Femur (tissue), 1 donor: Measurements from ENCODE around the gene CDC37.
"Not testable (repeated sequence)": the region's sequence is repeated elsewhere in the genome, so short reads cannot be mapped to it uniquely, and the experiment has no call there.

Source experiments
- DNase-seq: peaks from one replicate; pipeline ENCODE4 v3.0.0-alpha.2; 2017

The CDC37 gene

GRCh38 chr19:10419646-10420443 lies 16.5 kb upstream of the CDC37 start:
- DNase-seq: no peak

GRCh38 chr19:10419200-10419645 lies 15.9 kb upstream of the CDC37 start:
- no peak for DNase-seq

- no peak for DNase-seq
Observed at GRCh38 chr19:10418485-10419199, 15.3 kb upstream of the CDC37 start.

DNA sequence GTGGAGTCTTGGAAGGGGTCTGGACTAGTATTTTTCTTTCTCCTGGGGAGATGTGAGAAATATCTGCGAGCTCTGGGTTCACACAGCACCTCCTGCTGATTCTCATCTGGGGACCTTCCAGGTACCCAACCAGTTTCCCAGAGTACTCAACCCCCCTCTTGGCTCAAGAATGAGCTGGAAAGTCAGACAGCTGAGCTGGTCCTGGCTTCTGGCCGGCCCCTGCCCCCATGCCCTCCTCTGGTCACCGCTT lies 14.8 kb upstream of the CDC37 start:
- no peak for DNase-seq

DNA sequence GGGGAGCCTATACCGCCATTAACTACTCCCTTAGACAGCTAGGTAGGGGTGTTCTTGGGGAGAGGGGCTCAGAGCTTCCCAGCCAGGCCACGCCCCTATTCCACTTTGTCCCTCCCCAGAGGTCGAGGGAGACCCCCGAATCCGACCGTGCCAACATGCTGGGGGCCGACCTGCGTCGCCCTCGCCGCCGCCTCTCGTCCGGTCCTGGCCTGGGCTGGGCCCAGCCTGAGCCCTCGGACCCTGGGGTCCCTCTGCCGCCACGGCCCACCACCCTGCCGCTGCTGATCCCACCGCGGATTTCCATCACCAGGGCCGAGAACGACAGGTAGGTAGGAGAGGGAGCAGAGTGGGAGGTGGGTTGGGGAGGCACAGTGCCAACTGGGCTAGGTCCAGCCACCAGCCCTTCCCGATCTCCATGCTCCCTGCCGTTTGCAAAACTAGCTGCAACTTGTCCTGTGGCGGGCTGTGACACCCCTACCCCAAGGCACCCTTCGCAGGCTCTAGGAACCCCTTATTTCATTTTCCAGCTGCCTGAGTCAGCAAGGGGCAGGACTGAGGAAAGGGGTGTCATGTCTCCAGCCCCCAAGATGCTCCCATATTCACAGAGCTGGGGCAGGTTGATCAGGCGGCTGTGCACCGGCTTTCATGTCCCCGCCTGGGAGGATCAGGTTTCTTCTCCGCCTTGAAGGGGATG lies 14.3 kb upstream of the CDC37 start:
- no peak for DNase-seq

- peak; percentile 87 for DNase-seq
Observed at GRCh38 chr19:10416380-10417257, 13.3 kb upstream of the CDC37 start.

- DNase-seq: no peak
Observed at GRCh38 chr19:10416083-10416379, 12.7 kb upstream of the CDC37 start.

GRCh38 chr19:10412257-10412977 lies 9.1 kb upstream of the CDC37 start:
- no peak for DNase-seq

DNA sequence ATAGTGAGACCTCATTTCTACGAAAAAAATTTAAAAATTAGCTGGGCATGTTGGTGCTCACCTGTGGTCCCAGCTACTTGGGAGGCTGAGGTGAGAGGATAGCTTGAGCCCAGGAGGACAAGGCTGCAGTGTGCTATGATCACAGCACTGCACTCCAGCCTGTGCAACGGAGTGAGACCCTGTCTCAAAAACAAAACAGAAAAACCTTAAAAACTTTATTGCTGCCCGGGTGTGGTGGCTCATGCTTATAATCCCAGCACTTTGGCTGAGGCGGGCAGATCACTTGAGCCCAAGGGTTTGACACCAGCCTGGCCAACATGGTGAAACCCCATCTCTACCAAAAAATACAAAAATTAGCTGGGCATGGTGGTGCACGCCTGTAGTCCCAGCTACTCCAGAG lies 7.9 kb upstream of the CDC37 start:
- DNase-seq: not testable (repeated sequence)

GRCh38 chr19:10408511-10409283 lies 5.4 kb upstream of the CDC37 start:
- DNase-seq: no peak

DNA sequence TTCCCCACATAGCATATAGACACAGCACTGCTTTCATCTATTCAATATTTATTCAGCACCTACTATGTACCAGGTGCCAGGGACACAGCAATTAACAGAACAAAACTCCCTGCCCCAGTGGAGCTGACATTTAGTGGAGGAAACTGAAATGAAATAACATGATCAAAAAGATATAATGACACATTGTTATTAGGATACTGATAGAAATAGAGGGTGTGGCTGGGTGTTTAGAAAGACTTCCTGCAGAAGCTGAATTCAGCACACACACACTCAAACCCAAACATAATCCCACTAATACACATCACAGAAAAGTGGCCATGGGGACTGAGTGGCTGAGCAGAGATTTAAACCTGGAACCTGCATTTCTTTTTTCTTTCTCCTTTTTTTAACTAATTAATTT lies 3.8 kb upstream of the CDC37 start:
- no peak for DNase-seq

DNA sequence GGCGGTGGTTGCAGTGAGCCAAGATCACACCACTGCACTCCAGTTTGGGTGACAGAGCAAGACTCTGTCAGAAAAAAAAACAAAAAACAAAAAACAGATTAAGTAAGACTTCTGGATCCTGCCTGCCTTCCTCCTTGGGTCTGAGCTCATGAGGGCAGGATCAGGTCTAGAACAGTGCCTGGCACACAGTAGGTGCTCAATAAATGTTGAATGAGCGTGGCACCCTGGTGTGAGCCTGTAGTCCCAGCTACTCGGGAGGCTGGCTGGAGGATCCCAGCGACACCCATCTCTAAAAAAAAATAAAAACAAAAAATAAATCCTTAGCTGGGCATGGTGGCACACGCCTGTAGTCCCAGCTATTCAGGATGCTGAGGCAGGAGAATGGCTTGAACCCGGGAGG lies 2.8 kb upstream of the CDC37 start:
- DNase-seq: no peak

DNA sequence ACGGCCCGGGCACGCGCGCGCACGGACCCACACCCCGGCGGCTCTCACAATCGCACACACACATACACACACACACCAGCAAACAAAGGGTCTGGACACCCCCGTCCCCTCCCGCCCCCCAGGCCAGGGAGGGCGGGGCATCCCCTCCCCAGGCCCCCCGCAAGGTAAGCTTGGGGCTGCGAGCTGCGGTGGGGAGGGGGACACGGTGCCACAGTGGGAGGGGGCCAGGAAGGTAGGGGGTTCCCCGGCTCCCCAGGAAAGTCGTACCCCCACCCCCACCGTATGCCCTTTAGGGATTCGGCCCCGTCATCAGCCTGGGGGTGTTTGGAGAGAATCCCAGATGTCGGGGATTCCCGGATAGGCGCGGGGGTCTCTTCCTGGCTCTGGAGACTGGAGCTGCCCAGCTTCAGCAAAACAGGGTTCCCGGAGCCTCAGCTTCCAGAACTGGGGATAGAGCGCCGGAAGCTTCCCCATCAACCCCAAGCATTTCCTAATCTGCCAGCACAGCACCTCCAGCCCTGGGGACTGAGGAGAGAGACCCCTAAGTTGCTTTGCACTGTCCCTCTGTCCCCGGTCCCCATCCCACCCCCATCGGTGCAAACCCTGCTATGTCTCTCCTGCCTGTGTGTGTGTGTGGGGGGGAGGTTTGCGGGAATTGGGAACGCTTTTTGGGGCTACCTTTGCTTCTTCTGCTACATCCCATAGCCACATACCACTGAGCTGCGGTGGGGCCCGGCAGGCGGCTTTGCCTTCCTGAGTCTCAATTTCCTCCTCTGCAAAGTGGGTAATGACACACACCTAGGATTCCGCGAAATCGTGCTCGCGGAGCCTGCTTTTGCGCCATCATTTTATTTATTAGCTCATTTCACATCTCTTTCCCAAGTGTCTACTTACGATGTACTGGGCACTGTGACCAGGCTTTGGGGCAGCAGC lies 1.8 kb upstream of the CDC37 start:
- no peak for DNase-seq

- DNase-seq: peak; percentile 58
Observed at GRCh38 chr19:10402441-10403038, 802 bp downstream of the CDC37 start.

GRCh38 chr19:10399878-10400277 lies 3.5 kb downstream of the CDC37 start:
- DNase-seq: no peak

- not testable (repeated sequence) for DNase-seq
Observed at GRCh38 chr19:10399340-10399739, 4.0 kb downstream of the CDC37 start.

DNA sequence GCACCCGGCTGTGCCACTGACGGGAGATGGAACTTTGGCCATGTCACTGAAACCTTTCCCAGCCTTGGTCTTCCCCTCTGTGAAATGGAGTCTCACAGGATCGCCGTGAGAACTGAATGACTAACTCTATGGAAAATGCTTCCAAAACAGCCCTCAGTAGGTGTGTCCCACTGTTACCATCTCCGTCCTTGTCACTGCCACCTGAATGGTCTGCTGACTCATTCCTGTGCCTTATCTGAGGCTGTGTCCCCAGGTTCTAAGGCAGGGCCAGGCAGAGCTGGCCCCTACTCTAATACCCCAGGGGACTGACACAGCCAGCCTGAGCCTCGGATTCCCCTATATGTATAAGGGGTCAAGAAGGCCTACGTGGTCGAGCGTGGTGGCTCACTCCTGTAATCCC lies 4.5 kb downstream of the CDC37 start:
- DNase-seq: no peak

DNA sequence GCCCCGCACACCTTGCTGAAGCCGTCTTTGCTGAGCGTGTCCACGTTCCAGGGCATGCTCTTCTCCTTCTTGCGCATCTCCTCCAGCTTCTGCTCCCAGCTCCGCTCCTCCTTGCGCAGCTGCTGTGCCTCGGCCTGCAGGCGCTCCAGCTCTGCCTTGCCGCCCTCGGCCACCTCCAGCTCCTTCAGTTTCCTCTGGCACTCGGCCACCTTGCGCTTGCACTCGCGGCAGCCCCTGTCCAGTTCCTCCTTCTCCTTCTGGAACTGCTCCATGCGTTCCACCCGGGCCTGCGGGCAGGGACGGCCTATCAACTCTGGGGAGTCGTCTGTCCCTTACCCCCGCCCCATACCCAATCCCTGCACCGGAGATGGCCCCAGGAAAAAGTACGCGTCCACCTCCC lies 7.4 kb downstream of the CDC37 start:
- DNase-seq: no peak

DNA sequence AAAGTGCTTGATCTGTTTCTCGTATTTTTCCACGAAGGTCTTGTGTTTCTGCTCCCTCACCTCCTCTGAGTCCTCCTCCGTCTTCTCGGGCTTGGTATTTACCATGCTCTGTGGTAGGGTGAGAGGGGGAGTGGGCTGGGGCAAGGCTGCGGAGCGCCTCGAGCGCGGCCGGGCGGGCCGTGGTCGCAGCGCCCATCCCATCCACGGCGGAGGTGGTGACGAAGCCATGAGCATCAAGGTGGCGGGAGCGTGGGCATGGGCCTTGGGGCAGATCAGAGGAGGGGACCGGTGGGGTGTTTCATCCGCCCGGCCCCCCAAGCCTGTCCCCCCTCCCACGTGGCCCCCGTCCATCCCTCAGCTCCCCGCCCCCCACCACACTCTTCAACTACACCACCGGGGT lies 7.9 kb downstream of the CDC37 start:
- no peak for DNase-seq

DNA sequence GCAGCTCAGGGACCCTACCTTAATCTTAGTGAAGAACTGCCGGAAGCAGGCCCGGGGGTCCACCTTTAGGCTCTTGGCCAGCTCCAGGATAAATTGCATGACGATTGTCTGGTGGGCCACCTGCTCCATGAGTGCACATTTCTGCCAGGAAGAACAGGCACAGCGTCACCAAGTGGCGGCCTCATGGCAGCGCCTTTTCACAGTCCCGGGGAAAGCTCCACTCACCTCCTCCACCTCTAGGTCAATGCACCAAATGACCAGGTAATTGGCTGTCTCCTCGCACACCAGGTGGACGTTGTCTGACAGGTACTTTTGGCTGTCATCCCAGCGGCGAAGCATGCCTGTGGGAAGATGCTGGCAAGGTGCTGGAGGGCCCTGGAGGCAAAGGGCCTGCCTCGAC lies 8.3 kb downstream of the CDC37 start:
- DNase-seq: no peak
